GM12878 (cell line): ENCODE data around the gene SEPTIN10. TPM values are rescaled to one million over a fixed set of nuclear protein-coding genes. Genes with fewer than 3 reads are reported as not detected.

Experiments
- ATAC-seq: fragments of 200-7000 bp; cut with Tn5 transposase; 3 replicates; pipeline ENCODE4 v1.9.1; 2020; ENCODE audit warnings: mild to moderate bottlenecking, moderate library complexity
- BruUV-seq: library from RNA; stranded (reverse); fragments of 400-500 nt; replicated peaks from 2 replicates; lab custom pipeline; 2021; lab: Mats Ljungman, UMichigan
- CTCF ChIA-PET: fragments of 300-600 bp; sonication (Branson Sonifier 250); formaldehyde crosslinking; extraction: SDS; loops from one replicate; lab custom pipeline; 2021; ENCODE audit warnings: inconsistent platforms; lab: Yijun Ruan, JAX
- POLR2A ChIA-PET: fragments of 350-600 bp; formaldehyde crosslinking; extraction: SDS; loops from one replicate; lab custom pipeline; 2021; ENCODE audit warnings: inconsistent platforms; lab: Charles Lee
- RAD21 ChIA-PET: fragments of 300-600 bp; sonication (Branson Sonifier 250); formaldehyde crosslinking; loops from one replicate; lab custom pipeline; 2023; ENCODE audit warnings: antibody characterized with exemption; ENCODE audit not compliant: unreplicated experiment; lab: Charles Lee
- SMC1A ChIA-PET: fragments of 300-600 bp; sonication (Branson Sonifier 250); formaldehyde crosslinking; loops from one replicate; lab custom pipeline; 2023; ENCODE audit not compliant: unreplicated experiment, uncharacterized antibody; lab: Charles Lee
- DNase-seq: peaks from one replicate; pipeline ENCODE4 v3.0.0-alpha.2; 2011; ENCODE audit warnings: low read depth, low spot score
- FAIRE-seq: peaks from 3 replicates; lab custom pipeline; 2011; peaks lifted over from hg19 to GRCh38; lab: Jason Lieb, UNC
- H2AFZ ChIP-seq: 2 replicates; pipeline ENCODE4 v1.6.0; 2011; ENCODE audit warnings: low read depth, low read length, control low read depth; ENCODE audit not compliant: control insufficient read depth
- H3K27ac ChIP-seq: 2 replicates; pipeline ENCODE4 v1.5.1; 2011; ENCODE audit warnings: control low read depth; ENCODE audit not compliant: control insufficient read depth, insufficient read depth
- H3K27me3 ChIP-seq, 2 experiments: replicated peaks in 1 of 2; 2 replicates each; pipeline versions ENCODE4 v1.6.0 to v1.6.1; 2011; ENCODE audit warnings: low read length in 1 of 2; ENCODE audit not compliant: control insufficient read depth in 2 of 2, insufficient read depth in 2 of 2
- H3K36me3 ChIP-seq, 2 experiments: 2 replicates each; pipeline ENCODE4 v1.5.1; 2011; ENCODE audit warnings: low read length in 1 of 2; ENCODE audit not compliant: control insufficient read depth in 2 of 2, insufficient read depth in 2 of 2
- H3K4me1 ChIP-seq: 2 replicates; pipeline ENCODE4 v1.6.1; 2011; ENCODE audit warnings: mild to moderate bottlenecking, low read length, moderate library complexity, mixed read lengths; ENCODE audit not compliant: control insufficient read depth, insufficient read depth
- H3K4me2 ChIP-seq: 2 replicates; pipeline ENCODE4 v1.6.0; 2011; ENCODE audit warnings: control low read depth; ENCODE audit not compliant: control insufficient read depth, insufficient read depth
- H3K4me3 ChIP-seq: fragments of 200-600 bp; sonication (generic); 2 replicates; pipeline ENCODE4 v1.5.1; 2016
- H3K79me2 ChIP-seq: 2 replicates; pipeline ENCODE4 v1.6.0; 2011; ENCODE audit warnings: low read length; ENCODE audit not compliant: control insufficient read depth, insufficient read depth
- H3K9ac ChIP-seq: 2 replicates; pipeline ENCODE4 v1.8.0; 2011; ENCODE audit warnings: low read length, control low read depth, mixed read lengths; ENCODE audit not compliant: control insufficient read depth, insufficient read depth
- H3K9me3 ChIP-seq: replicated peaks from 3 replicates; pipeline ENCODE4 v1.5.1; 2011; ENCODE audit warnings: mild to moderate bottlenecking, low read length; ENCODE audit not compliant: control insufficient read depth, insufficient read depth
- H4K20me1 ChIP-seq: 2 replicates; pipeline ENCODE4 v1.6.0; 2011; ENCODE audit not compliant: control insufficient read depth, insufficient read depth
- ATF7 ChIP-seq: fragments of 450-650 bp; IDR thresholded peaks from 2 replicates; pipeline ENCODE4 v1.6.1; 2016; ENCODE audit warnings: low read depth, mild to moderate bottlenecking
- CHD1 ChIP-seq: IDR thresholded peaks from 2 replicates; pipeline ENCODE4 v1.6.1; 2012; ENCODE audit warnings: low read depth, low read length, improper control_type of control experiment
- EGR1 ChIP-seq, 2 experiments: IDR thresholded peaks; 1 replicate in 1 of 2; 2 replicates in 1 of 2; pipeline ENCODE4 v1.6.1; 2011 to 2012; ENCODE audit warnings: low read depth in 2 of 2, low read length in 2 of 2, borderline replicate concordance in 1 of 2, mild to moderate bottlenecking in 1 of 2, moderate library complexity in 1 of 2
- IRF4 ChIP-seq: IDR thresholded peaks from 2 replicates; pipeline ENCODE4 v1.6.1; 2011; ENCODE audit warnings: low read depth, low read length
- KDM1A ChIP-seq: fragments of 200-600 bp; sonication (generic); IDR thresholded peaks from 2 replicates; pipeline ENCODE4 v1.6.1; 2016; ENCODE audit warnings: borderline replicate concordance
- MEF2B ChIP-seq: fragments of 450-650 bp; IDR thresholded peaks from 2 replicates; pipeline ENCODE4 v1.6.1; 2018; ENCODE audit warnings: mild to moderate bottlenecking, moderate library complexity; ENCODE audit not compliant: partially characterized antibody, poor library complexity, severe bottlenecking
- MTA3 ChIP-seq: IDR thresholded peaks from 2 replicates; pipeline ENCODE4 v1.6.1; 2012; ENCODE audit warnings: low read length, inconsistent platforms, borderline replicate concordance
- NBN ChIP-seq: fragments of 450-650 bp; IDR thresholded peaks from 2 replicates; pipeline ENCODE4 v1.6.1; 2016
- PAX5 ChIP-seq: IDR thresholded peaks from 2 replicates; pipeline ENCODE4 v1.6.1; 2011; ENCODE audit warnings: low read depth, low read length, borderline replicate concordance
- RELA ChIP-seq: fragments of 450-650 bp; IDR thresholded peaks from 2 replicates; pipeline ENCODE4 v1.8.0; 2014; ENCODE audit warnings: borderline replicate concordance; ENCODE audit not compliant: partially characterized antibody
- SMC3 ChIP-seq: IDR thresholded peaks from 2 replicates; pipeline ENCODE4 v1.6.1; 2011; ENCODE audit warnings: low read length, improper control_type of control experiment, borderline replicate concordance
- STAT3 ChIP-seq: IDR thresholded peaks from 2 replicates; pipeline ENCODE4 v1.6.1; 2011; ENCODE audit warnings: low read depth, low read length, improper control_type of control experiment
- ZNF274 ChIP-seq: IDR thresholded peaks from one replicate; pipeline ENCODE4 v1.8.0; 2011; ENCODE audit not compliant: insufficient read length, insufficient read depth
- WGBS: methylation state at CpG from one replicate; pipeline ENCODE4 v1.1.6; 2016; ENCODE audit warnings: low lambda C conversion rate; ENCODE audit not compliant: insufficient replicate concordance, insufficient coverage; ENCODE audit errors: missing lambda C conversion rate; 5-methylcytosine and 5-hydroxymethylcytosine counted together
- in situ Hi-C: fragments of 300-500 bp; cut with MboI; formaldehyde crosslinking; loops from 9 replicates; pipeline ENCODE4 v1.14.3; 2018; ENCODE audit warnings: mixed read lengths
- intact Hi-C: fragments of 100-400 bp; cut with micrococcal nuclease; formaldehyde crosslinking; loops from one replicate; pipeline ENCODE4 v1.14.2; 2022; ENCODE audit not compliant: unreplicated experiment
- polyA plus RNA-seq, 11 experiments: library from polyadenylated mRNA; depleted of rRNA in 4 of 11; unstranded in 6 of 11; stranded (reverse) in 5 of 11; fragments of >200 nt; fragmentation: Nextera tagmentation in 4 of 11; fragmentation: Illumina TruSeq in 1 of 11; extraction: Ambion mirVana in 4 of 11; extraction: Trizol in 1 of 11; gene quantifications; 1 replicate in 1 of 11; 2 replicates in 10 of 11; pipeline versions ENCODE4 v1.2.1 to v1.2.3, GENCODE V29; 2011 to 2016; ENCODE audit warnings: inconsistent platforms in 2 of 11, missing spikeins in 2 of 11, low read depth in 1 of 11
- total RNA-seq, 4 experiments: library from RNA; depleted of rRNA in 3 of 4; stranded (reverse); fragments of >200 nt in 3 of 4; fragmentation: Illumina TruSeq in 1 of 4; extraction: Trizol in 1 of 4; gene quantifications; 2 replicates each; pipeline versions ENCODE4 v1.2.1 to v1.2.3, GENCODE V29; 2013 to 2021
- TF ChIP-seq, protein P1 (sequence below): IDR thresholded peaks from 2 replicates; pipeline ENCODE4 v1.6.1; 2012; ENCODE audit warnings: low read depth, low read length, improper control_type of control experiment
- TF ChIP-seq, protein P2 (sequence below): IDR thresholded peaks from 2 replicates; pipeline ENCODE4 v1.6.1; 2011; ENCODE audit warnings: mild to moderate bottlenecking, low read depth, low read length, moderate library complexity; ENCODE audit not compliant: insufficient replicate concordance
- TF ChIP-seq, protein P3 (sequence below): fragments of 450-650 bp; IDR thresholded peaks from 2 replicates; pipeline ENCODE4 v1.6.1; 2017; ENCODE audit warnings: mild to moderate bottlenecking, low read depth, inconsistent platforms; ENCODE audit not compliant: poor library complexity, severe bottlenecking
- TF ChIP-seq, protein P4 (sequence below): IDR thresholded peaks from 2 replicates; pipeline ENCODE4 v1.6.1; 2012; ENCODE audit warnings: low read depth, low read length, improper control_type of control experiment

Gene SEPTIN10
- total and polyA plus RNA-seq, 10 of the 15 experiments (the other 5 are each of a cell fraction or from before 2014, with no cell fraction given): 20.2 to 132 (median 62.7) TPM

DNA sequence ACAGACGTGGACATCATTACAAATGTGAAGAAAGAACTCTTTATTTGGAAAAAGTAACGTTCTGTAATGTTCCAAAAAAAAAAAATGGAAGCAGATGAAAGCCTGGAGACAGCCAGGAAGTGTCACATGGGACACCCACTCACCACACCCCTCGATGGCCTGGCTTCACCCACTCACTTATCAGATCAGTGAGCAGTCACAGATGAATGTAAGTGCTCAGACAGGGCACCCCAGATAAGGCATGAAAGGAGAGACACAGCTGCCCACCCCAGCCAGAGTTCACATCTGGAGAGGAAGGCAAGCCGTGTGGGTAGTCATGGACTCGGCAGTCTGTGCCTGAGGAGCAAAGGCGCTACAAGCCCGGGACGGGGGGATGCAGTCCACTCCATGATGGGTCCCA, 105.2 kb downstream of the SEPTIN10 start:
- no peaks in the 10 kb centered on the region for H4K20me1 ChIP-seq
- no peaks in the 10 kb centered on the region for H3K27me3 ChIP-seq
- DNase-seq (no peak), FAIRE-seq (no peak)
- H3K9me3 ChIP-seq: no peaks in the 10 kb centered on the region; the same call in 2 of the 3 replicates
- no peaks in the 10 kb centered on the region for H3K79me2 ChIP-seq
- H2AFZ ChIP-seq: no peak overlapping the region
- intact Hi-C loops: no loop called here
- ChIA-PET CTCF (interaction anchor here (0.7 to 3.5 kb wide), 4 partner anchors 11 to 376 kb away, joined by 3 to 48 read pairs (median 5); no protein-coding TSS in a partner anchor), SMC1A (interaction anchor here (0.7 to 4.3 kb wide), 2 partner anchors 376 to 381 kb away, joined by 3 to 44 read pairs; partner anchors contain the start of gene SH3RF3), RAD21 (interaction anchor here (2.6 to 2.7 kb wide), 2 partner anchors 176 to 379 kb away, joined by 12 to 67 read pairs; partner anchors contain the start of gene SH3RF3)
- BruUV-seq: no TSS peak
- H3K27ac ChIP-seq: no peak overlapping the region
- no peaks in the 10 kb centered on the region for H3K36me3 ChIP-seq
- TF ChIP-seq KDM1A (no peak), STAT3 (no peak), PAX5 (no peak), CHD1 (no peak), ZNF274 (no peak), NBN (no peak), EGR1 (IDR thresholded peaks at IDR 0.05; ENCODE audit: borderline replicate concordance in 1 of 2, low read depth in 2 of 2, low read length in 2 of 2) (no peak), ATF7 (no peak), RELA (no peak), MEF2B (no peak), IRF4 (no peak), SMC3 (no peak), MTA3 (no peak)
- TF ChIP-seq, protein P1, sequence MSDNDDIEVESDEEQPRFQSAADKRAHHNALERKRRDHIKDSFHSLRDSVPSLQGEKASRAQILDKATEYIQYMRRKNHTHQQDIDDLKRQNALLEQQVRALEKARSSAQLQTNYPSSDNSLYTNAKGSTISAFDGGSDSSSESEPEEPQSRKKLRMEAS: no peak
- TF ChIP-seq, protein P2, sequence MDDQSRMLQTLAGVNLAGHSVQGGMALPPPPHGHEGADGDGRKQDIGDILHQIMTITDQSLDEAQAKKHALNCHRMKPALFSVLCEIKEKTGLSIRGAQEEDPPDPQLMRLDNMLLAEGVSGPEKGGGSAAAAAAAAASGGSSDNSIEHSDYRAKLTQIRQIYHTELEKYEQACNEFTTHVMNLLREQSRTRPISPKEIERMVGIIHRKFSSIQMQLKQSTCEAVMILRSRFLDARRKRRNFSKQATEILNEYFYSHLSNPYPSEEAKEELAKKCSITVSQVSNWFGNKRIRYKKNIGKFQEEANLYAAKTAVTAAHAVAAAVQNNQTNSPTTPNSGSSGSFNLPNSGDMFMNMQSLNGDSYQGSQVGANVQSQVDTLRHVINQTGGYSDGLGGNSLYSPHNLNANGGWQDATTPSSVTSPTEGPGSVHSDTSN: no peak
- TF ChIP-seq, protein P3, sequence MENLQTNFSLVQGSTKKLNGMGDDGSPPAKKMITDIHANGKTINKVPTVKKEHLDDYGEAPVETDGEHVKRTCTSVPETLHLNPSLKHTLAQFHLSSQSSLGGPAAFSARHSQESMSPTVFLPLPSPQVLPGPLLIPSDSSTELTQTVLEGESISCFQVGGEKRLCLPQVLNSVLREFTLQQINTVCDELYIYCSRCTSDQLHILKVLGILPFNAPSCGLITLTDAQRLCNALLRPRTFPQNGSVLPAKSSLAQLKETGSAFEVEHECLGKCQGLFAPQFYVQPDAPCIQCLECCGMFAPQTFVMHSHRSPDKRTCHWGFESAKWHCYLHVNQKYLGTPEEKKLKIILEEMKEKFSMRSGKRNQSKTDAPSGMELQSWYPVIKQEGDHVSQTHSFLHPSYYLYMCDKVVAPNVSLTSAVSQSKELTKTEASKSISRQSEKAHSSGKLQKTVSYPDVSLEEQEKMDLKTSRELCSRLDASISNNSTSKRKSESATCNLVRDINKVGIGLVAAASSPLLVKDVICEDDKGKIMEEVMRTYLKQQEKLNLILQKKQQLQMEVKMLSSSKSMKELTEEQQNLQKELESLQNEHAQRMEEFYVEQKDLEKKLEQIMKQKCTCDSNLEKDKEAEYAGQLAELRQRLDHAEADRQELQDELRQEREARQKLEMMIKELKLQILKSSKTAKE: no peak
- TF ChIP-seq, protein P4, sequence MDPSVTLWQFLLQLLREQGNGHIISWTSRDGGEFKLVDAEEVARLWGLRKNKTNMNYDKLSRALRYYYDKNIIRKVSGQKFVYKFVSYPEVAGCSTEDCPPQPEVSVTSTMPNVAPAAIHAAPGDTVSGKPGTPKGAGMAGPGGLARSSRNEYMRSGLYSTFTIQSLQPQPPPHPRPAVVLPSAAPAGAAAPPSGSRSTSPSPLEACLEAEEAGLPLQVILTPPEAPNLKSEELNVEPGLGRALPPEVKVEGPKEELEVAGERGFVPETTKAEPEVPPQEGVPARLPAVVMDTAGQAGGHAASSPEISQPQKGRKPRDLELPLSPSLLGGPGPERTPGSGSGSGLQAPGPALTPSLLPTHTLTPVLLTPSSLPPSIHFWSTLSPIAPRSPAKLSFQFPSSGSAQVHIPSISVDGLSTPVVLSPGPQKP: no peak
- TF ChIP-seq, all 136 proteins: peak for 0
- in situ Hi-C loops: loop anchor here (5.0 kb wide), 1 partner anchor 386 kb away; no protein-coding TSS in a partner anchor
- no peak overlapping the region for H3K4me2 ChIP-seq
- ATAC-seq: no peak
- no peak overlapping the region for H3K9ac ChIP-seq
- peaks cover 21% of the 10 kb centered on the region for H3K4me1 ChIP-seq
- POLR2A ChIA-PET: no interaction called here
- H3K4me3 ChIP-seq: no peak overlapping the region
- WGBS: 38% methylated on average over 8 of the region's 8 CpGs
